SU-DHL-6 (cell line): ENCODE results near the gene RNF150.

Source experiments
- H2AFZ ChIP-seq: fragments of 200-600 bp; sonication (generic); 2 replicates; pipeline ENCODE4 v1.6.1; 2014; ENCODE audit warnings: low read depth, mild to moderate bottlenecking, moderate library complexity, mixed read lengths, antibody characterized with exemption, low read length; ENCODE audit not compliant: severe bottlenecking
- H3F3A ChIP-seq: fragments of 200-600 bp; shearing (Covaris generic); 2 replicates; pipeline ENCODE4 v1.6.0; 2016; ENCODE audit warnings: antibody characterized with exemption, mild to moderate bottlenecking; ENCODE audit not compliant: insufficient read depth
- H3K27ac ChIP-seq: fragments of 200-600 bp; sonication (generic); 2 replicates; pipeline ENCODE4 v1.5.1; 2016; ENCODE audit warnings: low read depth, mild to moderate bottlenecking, low read length, moderate library complexity, mixed read lengths
- H3K27me3 ChIP-seq: fragments of 200-600 bp; sonication (generic), shearing (Covaris generic); 2 replicates; pipeline ENCODE4 v1.6.0; 2014; ENCODE audit warnings: mild to moderate bottlenecking, low read length
- H3K36me3 ChIP-seq: fragments of 200-600 bp; sonication (generic); 2 replicates; pipeline ENCODE4 v1.6.1; 2014; ENCODE audit warnings: mild to moderate bottlenecking, low read length, mixed read lengths
- H3K4me2 ChIP-seq: fragments of 300-600, 200-600 bp; shearing (Covaris generic), sonication (generic); 2 replicates; pipeline ENCODE4 v1.6.0; 2014; ENCODE audit warnings: low read length, low read depth, mild to moderate bottlenecking; ENCODE audit not compliant: poor library complexity, severe bottlenecking
- H3K4me3 ChIP-seq: fragments of 200-600 bp; sonication (generic); 2 replicates; pipeline ENCODE4 v1.5.1; 2014; ENCODE audit warnings: antibody characterized with exemption, low read length, mild to moderate bottlenecking, mixed read lengths; ENCODE audit not compliant: insufficient read depth, poor library complexity, severe bottlenecking
- H3K79me2 ChIP-seq: fragments of 200-600 bp; sonication (generic); 2 replicates; pipeline ENCODE4 v1.6.1; 2014; ENCODE audit warnings: mild to moderate bottlenecking, low read length, moderate library complexity; ENCODE audit not compliant: insufficient read depth
- H3K9ac ChIP-seq: fragments of 200-600 bp; sonication (generic); 2 replicates; pipeline ENCODE4 v1.7.0; 2014; ENCODE audit warnings: mild to moderate bottlenecking, low read length
- H3K9me2 ChIP-seq: fragments of 200-600 bp; sonication (generic); replicated peaks from 2 replicates; pipeline ENCODE4 v1.6.1; 2014; ENCODE audit warnings: low read length; ENCODE audit not compliant: insufficient read depth
- H3K9me3 ChIP-seq: fragments of 200-600 bp; sonication (generic); 2 replicates; pipeline ENCODE4 v1.6.1; 2014; ENCODE audit warnings: low read length, mixed read lengths; ENCODE audit not compliant: insufficient read depth
- H4K20me1 ChIP-seq: fragments of 200-600 bp; sonication (generic); 2 replicates; pipeline ENCODE4 v1.6.1; 2014; ENCODE audit warnings: low read depth, mild to moderate bottlenecking, antibody characterized with exemption, low read length, moderate library complexity, mixed read lengths
- EZH2phosphoT487 ChIP-seq: fragments of 200-600 bp; sonication (generic), shearing (Covaris generic); conservative IDR thresholded peaks from 2 replicates; pipeline ENCODE4 v1.6.1; 2018; ENCODE audit warnings: mild to moderate bottlenecking, antibody characterized with exemption, low read length, moderate library complexity, mixed read lengths
- TF ChIP-seq, protein P1 (sequence below): fragments of 200-600 bp; sonication (generic); IDR thresholded peaks from one replicate; pipeline ENCODE4 v1.5.1; 2017; ENCODE audit warnings: antibody characterized with exemption, mild to moderate bottlenecking, low read length, moderate library complexity; ENCODE audit not compliant: insufficient read depth, poor library complexity, severe bottlenecking

RNF150 gene

DNA sequence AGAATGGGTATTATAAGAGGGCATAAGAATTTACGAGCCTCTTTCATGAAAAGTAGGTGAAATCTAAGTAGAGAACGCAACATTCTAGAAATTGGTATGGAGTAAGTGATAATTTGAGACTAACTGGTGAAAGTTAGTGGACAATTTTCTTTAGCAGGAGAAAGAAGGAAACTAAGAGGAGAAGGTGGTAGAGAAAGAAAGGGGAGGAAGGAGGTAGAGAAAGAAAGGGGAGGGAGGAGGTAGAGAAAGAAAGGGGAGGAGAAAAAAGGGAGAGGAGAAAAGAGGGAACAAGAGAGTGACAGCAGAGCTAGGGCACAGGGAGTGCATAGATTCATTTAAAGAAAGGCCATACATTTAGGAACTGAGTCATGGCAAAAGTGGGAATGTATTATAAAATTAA lies 94.1 kb downstream of the RNF150 start:
- no peaks in the 10 kb centered on the region for H3K79me2 ChIP-seq
- no peak overlapping the region for H2AFZ ChIP-seq
- H3K4me3 ChIP-seq: no peak overlapping the region
- no peak overlapping the region for H3K27ac ChIP-seq
- no peaks in the 10 kb centered on the region for H3K36me3 ChIP-seq
- H3F3A ChIP-seq: no peaks in the 10 kb centered on the region
- no peak overlapping the region for H3K9ac ChIP-seq
- H3K9me3 ChIP-seq: no peaks in the 10 kb centered on the region
- TF ChIP-seq EZH2phosphoT487: no peak
- TF ChIP-seq, protein P1, sequence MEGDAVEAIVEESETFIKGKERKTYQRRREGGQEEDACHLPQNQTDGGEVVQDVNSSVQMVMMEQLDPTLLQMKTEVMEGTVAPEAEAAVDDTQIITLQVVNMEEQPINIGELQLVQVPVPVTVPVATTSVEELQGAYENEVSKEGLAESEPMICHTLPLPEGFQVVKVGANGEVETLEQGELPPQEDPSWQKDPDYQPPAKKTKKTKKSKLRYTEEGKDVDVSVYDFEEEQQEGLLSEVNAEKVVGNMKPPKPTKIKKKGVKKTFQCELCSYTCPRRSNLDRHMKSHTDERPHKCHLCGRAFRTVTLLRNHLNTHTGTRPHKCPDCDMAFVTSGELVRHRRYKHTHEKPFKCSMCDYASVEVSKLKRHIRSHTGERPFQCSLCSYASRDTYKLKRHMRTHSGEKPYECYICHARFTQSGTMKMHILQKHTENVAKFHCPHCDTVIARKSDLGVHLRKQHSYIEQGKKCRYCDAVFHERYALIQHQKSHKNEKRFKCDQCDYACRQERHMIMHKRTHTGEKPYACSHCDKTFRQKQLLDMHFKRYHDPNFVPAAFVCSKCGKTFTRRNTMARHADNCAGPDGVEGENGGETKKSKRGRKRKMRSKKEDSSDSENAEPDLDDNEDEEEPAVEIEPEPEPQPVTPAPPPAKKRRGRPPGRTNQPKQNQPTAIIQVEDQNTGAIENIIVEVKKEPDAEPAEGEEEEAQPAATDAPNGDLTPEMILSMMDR: no peak
- no peak overlapping the region for H3K4me2 ChIP-seq
- no peaks in the 10 kb centered on the region for H3K9me2 ChIP-seq
- no peaks in the 10 kb centered on the region for H4K20me1 ChIP-seq
- no peaks in the 10 kb centered on the region for H3K27me3 ChIP-seq

DNA sequence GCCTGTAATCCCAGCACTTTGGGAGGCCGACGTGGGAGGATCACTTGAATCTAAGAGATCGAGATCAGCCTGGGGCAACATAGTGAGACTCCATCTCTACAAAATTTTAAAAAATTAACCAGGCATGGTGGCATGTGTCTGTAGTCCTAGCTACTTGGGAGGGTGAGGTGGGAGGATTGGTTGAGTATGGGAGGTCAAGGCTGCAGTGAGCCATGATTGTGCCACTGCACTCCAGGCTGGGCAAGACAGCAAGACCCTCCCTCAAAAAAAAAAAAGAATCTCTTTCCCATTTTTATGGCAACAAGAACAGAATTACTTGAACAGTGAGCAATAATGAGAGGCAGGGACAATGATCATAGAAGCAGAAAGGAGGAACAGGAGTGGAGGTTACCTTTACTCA lies 94.8 kb downstream of the RNF150 start:
- Histone ChIP-seq H3K27ac (no peak overlapping the region), H3K4me2 (no peak overlapping the region)

DNA sequence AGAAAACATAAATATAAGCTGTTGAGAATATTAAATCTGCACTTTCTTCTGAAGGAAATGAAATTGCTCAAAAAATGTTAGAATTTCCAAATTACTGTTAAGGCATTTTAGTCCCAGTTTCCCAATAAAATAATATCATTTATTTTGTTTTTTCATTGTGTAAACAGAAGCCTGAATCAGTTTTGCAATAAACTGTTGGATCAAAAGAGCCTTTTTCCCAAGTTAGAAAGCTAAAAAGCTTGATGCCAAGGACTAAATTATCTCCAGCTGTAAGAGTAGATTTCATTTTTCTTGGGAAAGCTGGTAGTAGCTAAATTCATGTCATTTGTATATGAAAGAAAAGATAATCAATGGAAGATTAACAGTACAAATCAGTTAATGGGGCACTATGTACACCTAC lies 95.8 kb downstream of the RNF150 start:
- Histone ChIP-seq H2AFZ (no peak overlapping the region), H3K27ac (no peak overlapping the region), H3K4me2 (no peak overlapping the region), H3K9me2 (no peaks in the 10 kb centered on the region), H3K9ac (no peak overlapping the region), H4K20me1 (no peaks in the 10 kb centered on the region), H3K9me3 (no peaks in the 10 kb centered on the region), H3F3A (no peaks in the 10 kb centered on the region), H3K36me3 (no peaks in the 10 kb centered on the region), H3K79me2 (no peaks in the 10 kb centered on the region), H3K27me3 (no peaks in the 10 kb centered on the region), H3K4me3 (no peak overlapping the region)
- TF ChIP-seq EZH2phosphoT487: no peak
- TF ChIP-seq, protein P1: no peak

More for the DNA sequence above, 94.8 kb downstream of the RNF150 start:
- Histone ChIP-seq H3K36me3 (no peaks in the 10 kb centered on the region), H3K9ac (no peak overlapping the region), H3K27me3 (no peaks in the 10 kb centered on the region), H4K20me1 (no peaks in the 10 kb centered on the region), H3K9me3 (no peaks in the 10 kb centered on the region), H3F3A (no peaks in the 10 kb centered on the region), H3K79me2 (no peaks in the 10 kb centered on the region), H2AFZ (no peak overlapping the region), H3K4me3 (no peak overlapping the region), H3K9me2 (no peaks in the 10 kb centered on the region)
- no peak for TF ChIP-seq EZH2phosphoT487
- TF ChIP-seq, protein P1: no peak
